Measurements from ENCODE around the gene APOA5. TPM values are rescaled to one million over a fixed set of nuclear protein-coding genes. Genes with fewer than 3 reads are reported as not detected.
A peak's percentile ranks its signal among the peaks of the same experiment; 100 is the strongest.

APOA5 gene
- total and polyA plus RNA-seq, 2 of the 13 experiments (the other 11 are each of a cell fraction or from before 2014, with no cell fraction given): 44.0 to 49.1 TPM

GRCh38 chr11:116836632-116836991 is 44.9 kb upstream of the APOA5 start:
- Histone ChIP-seq H3K4me1 (ENCODE audit: insufficient read depth, low read length) (peaks cover 87% of the 10 kb centered on the region), H3K27ac (ENCODE audit: extremely low read length, insufficient read depth, low read length) (peak overlapping the region; percentile 99), H3K27me3 (ENCODE audit: control insufficient read depth in 1 of 2, insufficient read depth in 2 of 2, low read length in 2 of 2) (no peaks in the 10 kb centered on the region), H3K9me3 (ENCODE audit: low read length) (no peaks in the 10 kb centered on the region), H2AFZ (ENCODE audit: low read length) (no peak overlapping the region), H4K20me1 (ENCODE audit: insufficient read depth, low read length) (peaks cover 9% of the 10 kb centered on the region; the same call in 1 of the 2 replicates), H3K79me2 (ENCODE audit: insufficient read depth, low read length) (peaks cover 38% of the 10 kb centered on the region), H3K4me2 (ENCODE audit: low read depth, low read length) (peak overlapping the region; percentile 92), H3K4me3 (replicated peaks in 1 of 3; ENCODE audit: insufficient read depth in 1 of 3, low read depth in 2 of 3, low read length in 3 of 3) (peak overlapping the region; percentile 75 to 95 (median 92)), H3K9ac (ENCODE audit: insufficient read depth, low read depth, low read length) (peak overlapping the region; percentile 96), H3K36me3 (replicated peaks in 1 of 2; ENCODE audit: control insufficient read depth in 1 of 2, insufficient read depth in 2 of 2, low read length in 2 of 2) (no peaks in the 10 kb centered on the region; a peak in 2 of 5 replicates)
- no peak for ATAC-seq
- ChIA-PET CTCF (ENCODE audit: low intra/inter-chr PET ratio, low total read pairs) (interaction anchor here (2.2 kb wide), 1 partner anchor 45 kb away, joined by 23 read pairs; the partner anchor contains the start of gene APOA5), POLR2A (interaction anchor here (1.0 to 18.4 kb wide), 21 partner anchors 9 to 343 kb away, joined by 3 to 1365 read pairs (median 14); partner anchors contain the start of genes APOA4, APOA5, APOC3 and BUD13)
- in situ Hi-C loops (cut with HindIII; ENCODE audit: extremely low pct_ligation_motif_present, low pct_unique_long_range_greater_than_20kb): loop anchor here (5.0 kb wide), 1 partner anchor 44 kb away; the partner anchor contains the start of gene APOA5
- WGBS (ENCODE audit: low lambda C conversion rate): 0% methylated on average over 5 of the region's 7 CpGs
- FAIRE-seq: no peak
- intact Hi-C loops (cut with micrococcal nuclease; ENCODE audit: unreplicated experiment): no loop called here
- BruUV-seq (replicated peaks): no TSS peak
- DNase-seq (ENCODE audit: low spot score): no peak
- TF ChIP-seq MYNN (CRISPR knock-in tag; IDR thresholded peaks at IDR 0.05; ENCODE audit: low read depth): no peak
- peak in 1 of 2 experiments; percentile 28; a peak in 1 of 4 replicates for TF ChIP-seq POLR2A (IDR thresholded peaks at IDR 0.05; ENCODE audit: insufficient read depth in 1 of 2, low read depth in 2 of 2, low read length in 2 of 2)
- TF ChIP-seq BCL3 (CRISPR knock-in tag; IDR thresholded peaks at IDR 0.05): no peak
- peak; percentile 8; the same call in 1 of the 2 replicates for TF ChIP-seq HOXA3 (CRISPR knock-in tag; IDR thresholded peaks at IDR 0.05)
- no peak for TF ChIP-seq ZNF639 (CRISPR knock-in tag; conservative IDR thresholded peaks at IDR 0.05)
- TF ChIP-seq ZNF142 (CRISPR knock-in tag; IDR thresholded peaks at IDR 0.05): 0 out of 2 replicates have a peak, but pooled peaks have one; percentile 8
- TF ChIP-seq SMAD1 (CRISPR knock-in tag; IDR thresholded peaks at IDR 0.05; ENCODE audit: borderline replicate concordance, low read depth): no peak
- no peak for TF ChIP-seq ATF4 (CRISPR knock-in tag; IDR thresholded peaks at IDR 0.05)
- peak; percentile 3; the same call in 1 of the 2 replicates for TF ChIP-seq ZNF737 (CRISPR knock-in tag; IDR thresholded peaks at IDR 0.05; ENCODE audit: borderline replicate concordance)
- TF ChIP-seq HNRNPH1 (optimal IDR thresholded peaks at IDR 0.05; ENCODE audit: low read depth, low read length): peak; percentile 69
- no peak for TF ChIP-seq ZNF614 (CRISPR knock-in tag; IDR thresholded peaks at IDR 0.05; ENCODE audit: borderline replicate concordance)
- 0 out of 2 replicates have a peak, but pooled peaks have one; percentile 10 for TF ChIP-seq ZNF558 (CRISPR knock-in tag; IDR thresholded peaks at IDR 0.05; ENCODE audit: borderline replicate concordance)
- 0 out of 2 replicates have a peak, but pooled peaks have one; percentile 5 for TF ChIP-seq ZNF749 (CRISPR knock-in tag; IDR thresholded peaks at IDR 0.05; ENCODE audit: borderline replicate concordance)
- 0 out of 2 replicates have a peak, but pooled peaks have one; percentile 10 for TF ChIP-seq HNRNPL (IDR thresholded peaks at IDR 0.05; ENCODE audit: low read depth, low read length)
- TF ChIP-seq SKI (IDR thresholded peaks at IDR 0.05; ENCODE audit: partially characterized antibody): no peak

Data from HepG2 (cell line).